HepG2 (cell line): ENCODE data around the gene FMC1. TPM values are rescaled to one million over a fixed set of nuclear protein-coding genes. Genes with fewer than 3 reads are reported as not detected.

Experiments
- BHLHE40 ChIP-seq: IDR thresholded peaks from 2 replicates; pipeline ENCODE4 v1.6.1; 2011; ENCODE audit warnings: low read length, improper control_type of control experiment
- CHD4 ChIP-seq: fragments of 200-600 bp; sonication (generic); IDR thresholded peaks from 2 replicates; pipeline ENCODE4 v1.7.0; 2017; ENCODE audit warnings: mild to moderate bottlenecking, low read length, borderline replicate concordance
- GTF3A ChIP-seq: sonication (generic); formaldehyde crosslinking; conservative IDR thresholded peaks from 2 replicates; pipeline ENCODE4 v1.4.0; 2020; ENCODE audit warnings: mild to moderate bottlenecking, missing genetic modification reagents
- HNRNPL ChIP-seq: fragments of 200-400 bp; formaldehyde crosslinking; IDR thresholded peaks from 2 replicates; pipeline ENCODE4 v1.6.1; 2017; ENCODE audit warnings: mild to moderate bottlenecking, low read depth, low read length
- JUNB ChIP-seq: sonication (generic); formaldehyde crosslinking; IDR thresholded peaks from 2 replicates; pipeline ENCODE4 v1.8.0; 2022; ENCODE audit warnings: missing genetic modification reagents, mild to moderate bottlenecking, borderline replicate concordance
- KDM5A ChIP-seq: fragments of 200-600 bp; sonication (generic); IDR thresholded peaks from 2 replicates; pipeline ENCODE4 v1.7.0; 2018; ENCODE audit warnings: antibody characterized with exemption, mild to moderate bottlenecking, low read length, borderline replicate concordance
- KLF16 ChIP-seq, 2 experiments: sonication (generic) in 1 of 2; formaldehyde crosslinking in 1 of 2; IDR thresholded peaks; 2 replicates each; pipeline versions ENCODE4 v1.6.1 to v1.8.0; 2016 to 2023; ENCODE audit warnings: missing genetic modification reagents in 2 of 2, missing compliant biosample characterization in 1 of 2
- PHF21A ChIP-seq: sonication (generic); formaldehyde crosslinking; IDR thresholded peaks from 2 replicates; pipeline ENCODE4 v1.5.0; 2020; ENCODE audit warnings: mild to moderate bottlenecking, missing genetic modification reagents
- PITX1 ChIP-seq: sonication (generic); formaldehyde crosslinking; IDR thresholded peaks from 2 replicates; pipeline ENCODE4 v1.5.1; 2020; ENCODE audit warnings: mild to moderate bottlenecking, missing genetic modification reagents
- RNF2 ChIP-seq: fragments of 450-650 bp; conservative IDR thresholded peaks from 2 replicates; pipeline ENCODE4 v1.6.1; 2016; ENCODE audit warnings: low read depth
- SNRNP70 ChIP-seq: fragments of 200-400 bp; formaldehyde crosslinking; IDR thresholded peaks from 2 replicates; pipeline ENCODE4 v1.6.1; 2017; ENCODE audit warnings: mild to moderate bottlenecking, low read depth, low read length, moderate library complexity
- SP140L ChIP-seq: sonication (generic); formaldehyde crosslinking; IDR thresholded peaks from 2 replicates; pipeline ENCODE4 v1.4.0; 2020; ENCODE audit warnings: missing genetic modification reagents, borderline replicate concordance
- SP2 ChIP-seq: sonication (generic); formaldehyde crosslinking; IDR thresholded peaks from 2 replicates; pipeline ENCODE4 v1.5.1; 2020; ENCODE audit warnings: mild to moderate bottlenecking, missing genetic modification reagents
- ZNF17 ChIP-seq: sonication (generic); formaldehyde crosslinking; IDR thresholded peaks from 2 replicates; pipeline ENCODE4 v1.5.0; 2020; ENCODE audit warnings: mild to moderate bottlenecking, missing genetic modification reagents
- ZNF530 ChIP-seq: sonication (generic); formaldehyde crosslinking; IDR thresholded peaks from 2 replicates; pipeline ENCODE4 v1.5.0; 2020; ENCODE audit warnings: low read depth, mild to moderate bottlenecking, missing genetic modification reagents
- ZNF761 ChIP-seq: sonication (generic); formaldehyde crosslinking; conservative IDR thresholded peaks from 2 replicates; pipeline ENCODE4 v1.4.0; 2020; ENCODE audit warnings: mild to moderate bottlenecking, missing genetic modification reagents
- ZSCAN9 ChIP-seq: IDR thresholded peaks from 2 replicates; pipeline ENCODE4 v1.6.1; 2016; ENCODE audit warnings: borderline replicate concordance
- polyA plus RNA-seq, 8 experiments: library from polyadenylated mRNA; depleted of rRNA in 3 of 8; stranded (reverse) in 7 of 8; unstranded in 1 of 8; fragments of >200 nt; fragmentation: Illumina TruSeq in 4 of 8; extraction: Trizol in 4 of 8; gene quantifications; 2 replicates each; pipeline versions ENCODE4 v1.2.1 to v1.2.3, GENCODE V29; 2011 to 2016; ENCODE audit warnings: low read depth in 4 of 8, missing spikeins in 1 of 8, mixed read lengths in 1 of 8; ENCODE audit not compliant: insufficient read depth in 1 of 8
- total RNA-seq, 5 experiments: library from RNA; depleted of rRNA; stranded (reverse); fragments of >200 nt; fragmentation: Illumina TruSeq; extraction: Trizol; gene quantifications; 2 replicates each; pipeline ENCODE4 v1.2.3, GENCODE V29; 2016; ENCODE audit warnings: low read depth in 1 of 5
- TF ChIP-seq, protein P1 (sequence below): sonication (generic); formaldehyde crosslinking; IDR thresholded peaks from 2 replicates; pipeline ENCODE4 v1.4.0; 2020; ENCODE audit warnings: missing genetic modification reagents
- TF ChIP-seq, protein P2 (sequence below): sonication (generic); formaldehyde crosslinking; IDR thresholded peaks from 2 replicates; pipeline ENCODE4 v1.4.0; 2020; ENCODE audit warnings: missing genetic modification reagents, borderline replicate concordance
- TF ChIP-seq, protein P3 (sequence below): sonication (generic); formaldehyde crosslinking; IDR thresholded peaks from 2 replicates; pipeline ENCODE4 v1.5.0; 2020; ENCODE audit warnings: missing genetic modification reagents, mild to moderate bottlenecking, borderline replicate concordance

Gene FMC1
- total and polyA plus RNA-seq, 2 of the 13 experiments (the other 11 are each of a cell fraction or from before 2014, with no cell fraction given): 39.2 to 50.7 TPM

DNA sequence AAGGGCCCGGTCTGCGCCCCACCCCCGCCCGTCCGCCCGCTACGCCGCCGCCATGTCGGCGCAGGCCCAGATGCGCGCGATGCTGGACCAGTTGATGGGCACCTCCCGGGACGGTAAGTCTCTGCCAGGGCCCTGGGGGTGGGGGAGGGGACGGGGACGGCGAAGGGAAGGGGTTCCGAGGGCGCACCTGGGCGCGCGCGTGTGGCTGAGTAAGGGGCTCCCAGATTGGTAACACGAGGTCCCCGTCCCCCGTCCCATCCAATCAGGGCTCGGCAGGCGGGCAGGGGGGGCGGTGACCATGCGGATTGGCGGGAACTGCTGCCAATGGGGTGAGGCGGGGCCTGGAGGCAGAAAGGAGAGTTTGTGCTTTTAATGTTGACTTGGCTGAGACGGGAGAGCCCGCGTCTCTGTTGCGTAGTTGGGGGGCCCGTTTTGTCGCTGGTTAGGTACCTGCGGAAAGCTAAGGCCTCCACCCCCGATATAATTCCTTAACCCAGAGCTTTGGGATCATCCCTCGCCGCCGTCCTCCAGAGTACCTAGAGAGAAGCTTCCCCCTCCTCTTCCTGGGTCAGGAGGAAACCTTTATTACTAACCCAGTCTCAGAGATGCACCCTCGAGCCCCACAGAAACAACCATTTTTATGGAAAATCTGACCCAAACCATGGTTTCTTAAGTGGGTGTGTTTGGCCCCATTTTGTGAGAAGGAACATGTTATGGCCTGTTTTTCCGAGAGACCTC is 19.2 kb downstream of the FMC1 start (continued):
- peak; percentile 50; the same call in 1 of the 2 replicates for TF ChIP-seq CHD4
- TF ChIP-seq PITX1 (CRISPR knock-in tag): no peak
- 0 out of 2 replicates have a peak, but pooled peaks have one; percentile 45 for TF ChIP-seq ZNF761 (CRISPR knock-in tag)
- no peak for TF ChIP-seq SNRNP70
- peak; percentile 94 for TF ChIP-seq SP2 (CRISPR knock-in tag)
- TF ChIP-seq, protein P1, sequence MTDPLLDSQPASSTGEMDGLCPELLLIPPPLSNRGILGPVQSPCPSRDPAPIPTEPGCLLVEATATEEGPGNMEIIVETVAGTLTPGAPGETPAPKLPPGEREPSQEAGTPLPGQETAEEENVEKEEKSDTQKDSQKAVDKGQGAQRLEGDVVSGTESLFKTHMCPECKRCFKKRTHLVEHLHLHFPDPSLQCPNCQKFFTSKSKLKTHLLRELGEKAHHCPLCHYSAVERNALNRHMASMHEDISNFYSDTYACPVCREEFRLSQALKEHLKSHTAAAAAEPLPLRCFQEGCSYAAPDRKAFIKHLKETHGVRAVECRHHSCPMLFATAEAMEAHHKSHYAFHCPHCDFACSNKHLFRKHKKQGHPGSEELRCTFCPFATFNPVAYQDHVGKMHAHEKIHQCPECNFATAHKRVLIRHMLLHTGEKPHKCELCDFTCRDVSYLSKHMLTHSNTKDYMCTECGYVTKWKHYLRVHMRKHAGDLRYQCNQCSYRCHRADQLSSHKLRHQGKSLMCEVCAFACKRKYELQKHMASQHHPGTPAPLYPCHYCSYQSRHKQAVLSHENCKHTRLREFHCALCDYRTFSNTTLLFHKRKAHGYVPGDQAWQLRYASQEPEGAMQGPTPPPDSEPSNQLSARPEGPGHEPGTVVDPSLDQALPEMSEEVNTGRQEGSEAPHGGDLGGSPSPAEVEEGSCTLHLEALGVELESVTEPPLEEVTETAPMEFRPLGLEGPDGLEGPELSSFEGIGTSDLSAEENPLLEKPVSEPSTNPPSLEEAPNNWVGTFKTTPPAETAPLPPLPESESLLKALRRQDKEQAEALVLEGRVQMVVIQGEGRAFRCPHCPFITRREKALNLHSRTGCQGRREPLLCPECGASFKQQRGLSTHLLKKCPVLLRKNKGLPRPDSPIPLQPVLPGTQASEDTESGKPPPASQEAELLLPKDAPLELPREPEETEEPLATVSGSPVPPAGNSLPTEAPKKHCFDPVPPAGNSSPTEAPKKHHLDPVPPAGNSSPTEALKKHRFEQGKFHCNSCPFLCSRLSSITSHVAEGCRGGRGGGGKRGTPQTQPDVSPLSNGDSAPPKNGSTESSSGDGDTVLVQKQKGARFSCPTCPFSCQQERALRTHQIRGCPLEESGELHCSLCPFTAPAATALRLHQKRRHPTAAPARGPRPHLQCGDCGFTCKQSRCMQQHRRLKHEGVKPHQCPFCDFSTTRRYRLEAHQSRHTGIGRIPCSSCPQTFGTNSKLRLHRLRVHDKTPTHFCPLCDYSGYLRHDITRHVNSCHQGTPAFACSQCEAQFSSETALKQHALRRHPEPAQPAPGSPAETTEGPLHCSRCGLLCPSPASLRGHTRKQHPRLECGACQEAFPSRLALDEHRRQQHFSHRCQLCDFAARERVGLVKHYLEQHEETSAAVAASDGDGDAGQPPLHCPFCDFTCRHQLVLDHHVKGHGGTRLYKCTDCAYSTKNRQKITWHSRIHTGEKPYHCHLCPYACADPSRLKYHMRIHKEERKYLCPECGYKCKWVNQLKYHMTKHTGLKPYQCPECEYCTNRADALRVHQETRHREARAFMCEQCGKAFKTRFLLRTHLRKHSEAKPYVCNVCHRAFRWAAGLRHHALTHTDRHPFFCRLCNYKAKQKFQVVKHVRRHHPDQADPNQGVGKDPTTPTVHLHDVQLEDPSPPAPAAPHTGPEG (CRISPR knock-in tag): no peak
- TF ChIP-seq GTF3A (CRISPR knock-in tag): no peak
- TF ChIP-seq KDM5A: peak; percentile 60; the same call in 1 of the 2 replicates
- TF ChIP-seq JUNB (CRISPR knock-in tag): no peak; the same call in 1 of the 2 replicates
- peak; percentile 55; the same call in 1 of the 2 replicates for TF ChIP-seq PHF21A (CRISPR knock-in tag)
- TF ChIP-seq ZSCAN9: no peak
- TF ChIP-seq SP140L: 0 out of 2 replicates have a peak, but pooled peaks have one; percentile 72
- TF ChIP-seq BHLHE40: no peak
- peak; percentile 21; the same call in 1 of the 2 replicates for TF ChIP-seq RNF2
- TF ChIP-seq ZNF530 (CRISPR knock-in tag): no peak
- TF ChIP-seq, protein P2, sequence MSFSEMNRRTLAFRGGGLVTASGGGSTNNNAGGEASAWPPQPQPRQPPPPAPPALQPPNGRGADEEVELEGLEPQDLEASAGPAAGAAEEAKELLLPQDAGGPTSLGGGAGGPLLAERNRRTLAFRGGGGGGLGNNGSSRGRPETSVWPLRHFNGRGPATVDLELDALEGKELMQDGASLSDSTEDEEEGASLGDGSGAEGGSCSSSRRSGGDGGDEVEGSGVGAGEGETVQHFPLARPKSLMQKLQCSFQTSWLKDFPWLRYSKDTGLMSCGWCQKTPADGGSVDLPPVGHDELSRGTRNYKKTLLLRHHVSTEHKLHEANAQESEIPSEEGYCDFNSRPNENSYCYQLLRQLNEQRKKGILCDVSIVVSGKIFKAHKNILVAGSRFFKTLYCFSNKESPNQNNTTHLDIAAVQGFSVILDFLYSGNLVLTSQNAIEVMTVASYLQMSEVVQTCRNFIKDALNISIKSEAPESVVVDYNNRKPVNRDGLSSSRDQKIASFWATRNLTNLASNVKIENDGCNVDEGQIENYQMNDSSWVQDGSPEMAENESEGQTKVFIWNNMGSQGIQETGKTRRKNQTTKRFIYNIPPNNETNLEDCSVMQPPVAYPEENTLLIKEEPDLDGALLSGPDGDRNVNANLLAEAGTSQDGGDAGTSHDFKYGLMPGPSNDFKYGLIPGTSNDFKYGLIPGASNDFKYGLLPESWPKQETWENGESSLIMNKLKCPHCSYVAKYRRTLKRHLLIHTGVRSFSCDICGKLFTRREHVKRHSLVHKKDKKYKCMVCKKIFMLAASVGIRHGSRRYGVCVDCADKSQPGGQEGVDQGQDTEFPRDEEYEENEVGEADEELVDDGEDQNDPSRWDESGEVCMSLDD (CRISPR knock-in tag): no peak; the same call in 1 of the 2 replicates
- TF ChIP-seq ZNF17 (CRISPR knock-in tag): no peak
- TF ChIP-seq HNRNPL: 0 out of 2 replicates have a peak, but pooled peaks have one; percentile 28
- peak in 1 of 2 experiments; percentile 27; a peak in 1 of 4 replicates for TF ChIP-seq KLF16 (CRISPR knock-in tag; IDR thresholded peaks at IDR 0.05)
- TF ChIP-seq, protein P3, sequence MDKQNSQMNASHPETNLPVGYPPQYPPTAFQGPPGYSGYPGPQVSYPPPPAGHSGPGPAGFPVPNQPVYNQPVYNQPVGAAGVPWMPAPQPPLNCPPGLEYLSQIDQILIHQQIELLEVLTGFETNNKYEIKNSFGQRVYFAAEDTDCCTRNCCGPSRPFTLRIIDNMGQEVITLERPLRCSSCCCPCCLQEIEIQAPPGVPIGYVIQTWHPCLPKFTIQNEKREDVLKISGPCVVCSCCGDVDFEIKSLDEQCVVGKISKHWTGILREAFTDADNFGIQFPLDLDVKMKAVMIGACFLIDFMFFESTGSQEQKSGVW (CRISPR knock-in tag): no peak
